SU-DHL-6 (cell line): ENCODE data around the gene NME7.

ENCODE experiments used
- H2AFZ ChIP-seq: fragments of 200-600 bp; sonication (generic); 2 replicates; pipeline ENCODE4 v1.6.1; 2014; ENCODE audit warnings: low read depth, mild to moderate bottlenecking, moderate library complexity, mixed read lengths, antibody characterized with exemption, low read length; ENCODE audit not compliant: severe bottlenecking
- H3F3A ChIP-seq: fragments of 200-600 bp; shearing (Covaris generic); 2 replicates; pipeline ENCODE4 v1.6.0; 2016; ENCODE audit warnings: antibody characterized with exemption, mild to moderate bottlenecking; ENCODE audit not compliant: insufficient read depth
- H3K27ac ChIP-seq: fragments of 200-600 bp; sonication (generic); 2 replicates; pipeline ENCODE4 v1.5.1; 2016; ENCODE audit warnings: low read depth, mild to moderate bottlenecking, low read length, moderate library complexity, mixed read lengths
- H3K27me3 ChIP-seq: fragments of 200-600 bp; sonication (generic), shearing (Covaris generic); 2 replicates; pipeline ENCODE4 v1.6.0; 2014; ENCODE audit warnings: mild to moderate bottlenecking, low read length
- H3K36me3 ChIP-seq: fragments of 200-600 bp; sonication (generic); 2 replicates; pipeline ENCODE4 v1.6.1; 2014; ENCODE audit warnings: mild to moderate bottlenecking, low read length, mixed read lengths
- H3K4me2 ChIP-seq: fragments of 300-600, 200-600 bp; shearing (Covaris generic), sonication (generic); 2 replicates; pipeline ENCODE4 v1.6.0; 2014; ENCODE audit warnings: low read length, low read depth, mild to moderate bottlenecking; ENCODE audit not compliant: poor library complexity, severe bottlenecking
- H3K4me3 ChIP-seq: fragments of 200-600 bp; sonication (generic); 2 replicates; pipeline ENCODE4 v1.5.1; 2014; ENCODE audit warnings: antibody characterized with exemption, low read length, mild to moderate bottlenecking, mixed read lengths; ENCODE audit not compliant: insufficient read depth, poor library complexity, severe bottlenecking
- H3K79me2 ChIP-seq: fragments of 200-600 bp; sonication (generic); 2 replicates; pipeline ENCODE4 v1.6.1; 2014; ENCODE audit warnings: mild to moderate bottlenecking, low read length, moderate library complexity; ENCODE audit not compliant: insufficient read depth
- H3K9ac ChIP-seq: fragments of 200-600 bp; sonication (generic); 2 replicates; pipeline ENCODE4 v1.7.0; 2014; ENCODE audit warnings: mild to moderate bottlenecking, low read length
- H3K9me2 ChIP-seq: fragments of 200-600 bp; sonication (generic); replicated peaks from 2 replicates; pipeline ENCODE4 v1.6.1; 2014; ENCODE audit warnings: low read length; ENCODE audit not compliant: insufficient read depth
- H3K9me3 ChIP-seq: fragments of 200-600 bp; sonication (generic); 2 replicates; pipeline ENCODE4 v1.6.1; 2014; ENCODE audit warnings: low read length, mixed read lengths; ENCODE audit not compliant: insufficient read depth
- H4K20me1 ChIP-seq: fragments of 200-600 bp; sonication (generic); 2 replicates; pipeline ENCODE4 v1.6.1; 2014; ENCODE audit warnings: low read depth, mild to moderate bottlenecking, antibody characterized with exemption, low read length, moderate library complexity, mixed read lengths
- CTCF ChIP-seq: fragments of 200-600 bp; sonication (generic); IDR thresholded peaks from one replicate; pipeline ENCODE4 v1.5.1; 2017; ENCODE audit warnings: antibody characterized with exemption, mild to moderate bottlenecking, low read length, moderate library complexity; ENCODE audit not compliant: insufficient read depth, poor library complexity, severe bottlenecking
- EZH2phosphoT487 ChIP-seq: fragments of 200-600 bp; sonication (generic), shearing (Covaris generic); conservative IDR thresholded peaks from 2 replicates; pipeline ENCODE4 v1.6.1; 2018; ENCODE audit warnings: mild to moderate bottlenecking, antibody characterized with exemption, low read length, moderate library complexity, mixed read lengths

Gene NME7

DNA sequence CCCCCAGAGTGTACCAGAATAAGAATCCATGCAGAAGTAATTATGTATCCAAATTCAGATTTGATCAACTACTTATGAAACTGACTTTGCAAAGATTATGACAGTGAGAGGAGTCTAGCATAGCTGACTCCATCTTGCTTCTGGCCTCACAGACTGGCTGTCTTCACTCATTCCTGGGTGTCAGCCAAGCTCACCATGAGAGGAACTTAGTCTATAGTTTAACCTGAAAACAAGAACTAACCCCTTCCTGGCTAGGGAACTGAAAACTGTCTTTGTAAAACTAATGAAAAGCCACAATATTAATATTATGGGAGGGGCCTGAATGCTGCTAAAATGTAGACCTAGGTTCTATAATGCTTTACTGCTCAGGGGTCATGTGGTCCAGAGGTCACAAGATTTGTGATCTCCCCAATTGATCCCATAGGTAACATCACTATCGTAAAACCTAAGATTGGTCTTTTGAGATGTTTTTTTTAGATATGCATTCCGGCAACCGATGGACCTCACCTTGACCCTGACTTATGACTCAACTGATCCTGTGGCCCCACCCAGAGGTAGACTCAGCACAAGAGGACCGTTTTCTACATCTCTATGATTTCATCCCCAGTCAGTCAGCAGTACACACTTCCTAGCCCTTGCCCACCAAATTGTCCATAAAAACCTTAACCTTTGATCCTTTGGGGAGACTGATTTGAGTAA, 206.0 kb downstream of the NME7 start:
- Histone ChIP-seq H3K4me3 (no peak overlapping the region), H3K36me3 (no peaks in the 10 kb centered on the region), H3K27ac (no peak overlapping the region), H3K4me2 (no peak overlapping the region), H3K9me2 (no peaks in the 10 kb centered on the region), H3K79me2 (no peaks in the 10 kb centered on the region), H4K20me1 (no peaks in the 10 kb centered on the region), H2AFZ (no peak overlapping the region), H3K9ac (no peak overlapping the region), H3K27me3 (no peaks in the 10 kb centered on the region), H3F3A (no peaks in the 10 kb centered on the region), H3K9me3 (no peaks in the 10 kb centered on the region)
- TF ChIP-seq CTCF (no peak), EZH2phosphoT487 (no peak)

DNA sequence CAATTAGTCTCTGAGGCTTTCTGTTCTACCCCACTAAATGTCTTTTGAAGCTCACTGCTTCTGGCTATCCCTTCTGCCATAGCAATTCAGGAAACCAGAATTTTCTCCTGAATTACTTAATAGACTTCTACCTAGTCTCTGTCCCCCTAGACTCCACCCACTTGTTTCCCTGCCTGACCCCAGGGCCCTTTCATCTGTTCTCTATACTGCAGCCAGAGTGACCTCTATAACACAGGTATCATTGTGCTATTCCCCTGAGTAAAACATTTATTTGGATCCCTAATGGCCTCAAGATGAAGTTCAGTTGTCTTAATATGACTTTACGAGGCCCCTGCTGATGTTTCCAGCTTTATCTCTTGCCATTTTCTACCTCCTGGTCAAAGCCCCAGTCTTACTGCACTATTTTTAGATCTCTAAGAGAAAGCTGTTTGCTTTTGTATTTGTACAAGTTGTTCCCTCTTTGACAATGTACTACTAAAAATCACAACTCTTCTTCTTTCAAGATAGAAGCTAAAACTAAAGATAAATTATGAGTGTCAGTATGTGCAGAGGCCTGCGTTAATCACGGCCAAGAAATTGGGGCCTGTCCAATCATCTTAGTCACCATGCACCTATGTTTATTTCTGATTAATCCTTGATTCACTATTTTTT, 206.6 kb downstream of the NME7 start:
- no peaks in the 10 kb centered on the region for H3K9me3 ChIP-seq

DNA sequence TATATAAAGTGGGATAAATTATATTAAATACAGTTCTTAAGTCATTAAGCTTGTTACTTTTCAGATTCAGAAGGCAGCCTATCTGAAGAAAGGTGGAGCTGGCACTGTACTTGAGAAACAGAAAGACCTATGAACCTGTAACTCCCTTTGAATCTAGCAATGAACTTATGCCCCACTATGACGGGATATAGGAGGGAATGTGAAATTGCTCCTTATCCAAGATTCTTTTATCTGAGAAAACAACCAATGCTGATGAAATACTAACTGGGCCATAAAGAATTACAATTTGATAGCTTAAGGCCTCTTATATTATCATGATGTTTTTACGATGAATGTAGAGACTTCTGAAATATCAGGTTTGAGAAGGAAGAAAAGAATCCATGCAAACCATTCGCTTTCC, 211.0 kb downstream of the NME7 start:
- H4K20me1 ChIP-seq, result no peaks in the 10 kb centered on the region

More for the DNA sequence above, 206.6 kb downstream of the NME7 start:
- no peaks in the 10 kb centered on the region for H3K27me3 ChIP-seq
- no peak overlapping the region for H2AFZ ChIP-seq
- no peaks in the 10 kb centered on the region for H3K79me2 ChIP-seq
- no peaks in the 10 kb centered on the region for H3K9me2 ChIP-seq
- no peak overlapping the region for H3K27ac ChIP-seq
- H3K4me2 ChIP-seq, result no peak overlapping the region
- no peak overlapping the region for H3K9ac ChIP-seq
- no peaks in the 10 kb centered on the region for H4K20me1 ChIP-seq
- no peak for TF ChIP-seq CTCF
- no peaks in the 10 kb centered on the region for H3F3A ChIP-seq
- no peaks in the 10 kb centered on the region for H3K36me3 ChIP-seq
- H3K4me3 ChIP-seq, result no peak overlapping the region

More for the DNA sequence above, 211.0 kb downstream of the NME7 start:
- H3K9me2 ChIP-seq, result no peaks in the 10 kb centered on the region
- no peak overlapping the region for H3K27ac ChIP-seq
- H3F3A ChIP-seq, result no peaks in the 10 kb centered on the region
- no peak overlapping the region for H2AFZ ChIP-seq
- no peak overlapping the region for H3K4me2 ChIP-seq
- no peak overlapping the region for H3K4me3 ChIP-seq
- TF ChIP-seq EZH2phosphoT487 (no peak), CTCF (no peak)
- no peaks in the 10 kb centered on the region for H3K9me3 ChIP-seq
- H3K36me3 ChIP-seq, result no peaks in the 10 kb centered on the region
- no peaks in the 10 kb centered on the region for H3K27me3 ChIP-seq
- H3K79me2 ChIP-seq, result no peaks in the 10 kb centered on the region
- H3K9ac ChIP-seq, result no peak overlapping the region
